ENCODE data around the gene CHMP1A.
"Not testable (repeated sequence)": the region's sequence is repeated elsewhere in the genome, so short reads cannot be mapped to it uniquely, and the experiment has no call there.

CHMP1A gene

GRCh38 chr16:89656435-89657121 is 930 bp downstream of the CHMP1A start:
- no peak for DNase-seq

DNA sequence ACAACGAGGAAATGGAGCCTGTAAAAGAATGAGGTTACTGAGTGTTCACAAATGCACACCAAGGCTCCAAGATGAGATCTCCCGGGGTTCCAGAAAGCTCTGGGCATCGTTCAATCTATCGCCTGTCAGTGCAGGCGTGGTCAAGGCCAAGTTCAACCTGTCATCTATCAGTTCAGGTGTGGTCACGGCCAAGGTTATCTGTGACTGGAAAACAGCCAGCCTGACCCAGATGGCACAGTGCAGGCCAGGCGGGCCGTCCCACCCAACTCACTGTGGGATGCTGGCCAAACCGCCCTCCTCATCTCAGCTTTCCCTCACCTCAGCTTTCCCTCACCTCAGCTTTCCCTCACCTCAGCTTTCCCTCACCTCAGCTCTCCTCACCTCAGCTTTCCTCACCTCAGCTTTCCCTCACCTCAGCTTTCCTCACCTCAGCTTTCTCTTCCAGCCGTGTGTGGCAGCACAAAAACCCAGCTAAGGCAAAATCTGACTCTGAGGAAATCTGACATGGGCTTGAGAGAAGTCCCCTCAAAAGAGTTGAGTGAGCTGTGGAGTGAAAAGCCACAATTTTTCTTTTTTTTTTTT is 2.4 kb downstream of the CHMP1A start:
- no peak for DNase-seq

DNA sequence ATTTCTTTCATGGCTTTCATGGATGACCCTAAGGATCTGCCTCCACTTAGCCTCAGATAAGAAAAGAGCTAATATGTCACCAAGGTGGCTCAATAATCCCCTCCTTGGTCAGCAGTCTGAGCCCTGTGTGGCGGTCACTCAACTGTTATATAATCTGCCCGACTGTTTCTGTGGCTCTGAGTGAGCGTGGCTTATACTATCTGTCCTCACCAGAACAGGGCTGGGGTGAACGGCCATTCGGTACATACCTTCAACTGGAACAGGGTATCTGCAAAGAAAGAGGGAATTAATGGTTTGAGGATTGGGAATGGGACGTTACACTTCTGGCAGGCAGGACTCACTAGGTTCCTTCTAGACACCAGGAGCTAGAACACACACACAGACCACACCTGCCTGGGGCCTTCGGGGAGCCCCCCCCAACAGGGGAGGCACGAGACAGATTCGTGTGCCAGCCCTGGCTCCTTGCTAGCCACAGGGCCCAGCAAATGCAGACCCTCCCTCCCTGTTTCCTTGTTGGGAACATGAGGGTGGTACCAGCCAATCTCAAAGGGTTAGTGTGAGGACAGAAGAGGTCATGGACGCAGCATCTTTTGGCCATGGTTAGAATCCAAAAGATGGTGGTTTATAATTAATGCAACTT is 3.7 kb downstream of the CHMP1A start:
- DNase-seq: no peak

GRCh38 chr16:89651584-89651983 is 5.9 kb downstream of the CHMP1A start:
- DNase-seq: no peak

GRCh38 chr16:89646906-89647305 is 10.6 kb downstream of the CHMP1A start:
- no peak for DNase-seq

DNA sequence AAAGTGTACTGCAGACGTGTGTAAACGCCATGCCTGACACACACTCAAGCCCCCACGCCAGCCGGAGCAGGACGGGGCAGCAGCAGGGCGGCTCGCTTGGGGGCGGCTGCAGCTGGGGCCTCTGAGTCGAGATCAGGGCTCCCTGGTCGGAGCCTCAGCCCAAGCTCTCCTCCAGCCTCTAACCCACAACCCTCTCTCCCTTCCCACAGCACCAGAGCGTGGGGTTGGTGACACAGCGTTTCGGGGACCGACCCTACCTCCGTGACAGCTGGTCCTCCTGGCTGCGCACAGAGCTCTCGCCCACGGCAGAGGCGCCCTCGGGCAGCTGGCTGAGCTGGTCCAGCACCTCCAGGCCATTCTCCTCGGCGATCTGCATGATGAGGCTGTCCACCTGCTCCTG is 11.2 kb downstream of the CHMP1A start:
- no peak for DNase-seq

GRCh38 chr16:89645122-89645521 is 12.4 kb downstream of the CHMP1A start:
- DNase-seq: no peak

DNA sequence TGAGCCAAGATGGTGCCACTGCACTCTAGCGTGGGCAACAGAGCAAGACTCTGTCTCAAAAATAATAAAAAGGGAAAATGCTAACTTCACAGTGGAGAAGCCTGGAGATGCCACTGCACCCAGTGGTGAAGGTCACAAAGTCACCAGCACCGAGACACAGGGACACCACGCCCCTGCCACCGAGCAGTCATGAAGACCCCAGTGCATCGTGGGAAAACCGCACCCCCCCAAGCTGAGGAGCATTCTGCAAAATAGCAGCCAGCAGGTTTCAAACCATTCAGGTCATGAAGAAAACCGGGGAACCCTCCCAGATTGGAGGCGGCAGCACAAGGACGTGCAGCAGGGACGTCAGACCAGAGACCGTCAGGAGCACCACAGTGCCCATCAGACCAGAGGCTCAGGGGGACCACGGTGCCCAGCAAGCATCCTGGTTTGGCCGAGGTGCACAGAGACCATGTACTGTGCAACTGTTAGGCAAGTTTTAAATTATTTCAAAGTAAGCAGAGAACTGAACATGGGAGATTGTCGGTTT is 13.7 kb downstream of the CHMP1A start:
- no peak for DNase-seq

GRCh38 chr16:89642574-89642973 is 14.9 kb downstream of the CHMP1A start:
- no peak for DNase-seq

- DNase-seq: no peak
Measured at GRCh38 chr16:89641458-89642119, 15.9 kb downstream of the CHMP1A start.

DNA sequence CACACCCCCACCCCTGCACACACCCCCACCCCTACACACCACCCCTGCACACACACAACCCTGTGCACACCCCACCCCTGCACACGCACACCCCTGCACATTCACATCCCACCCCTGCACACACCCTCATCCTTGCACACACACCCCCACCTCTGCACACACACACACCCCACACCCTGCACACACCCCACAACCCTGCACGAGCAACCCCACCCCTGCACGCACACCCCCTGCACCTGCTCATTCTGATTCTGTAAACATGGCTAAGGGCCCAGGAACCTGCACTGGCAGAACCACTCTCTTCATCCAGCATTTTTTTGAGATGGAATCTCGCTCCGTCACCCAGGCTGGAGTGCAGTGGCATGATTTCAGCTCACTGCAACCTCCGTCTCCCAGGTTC is 18.1 kb downstream of the CHMP1A start:
- no peak for DNase-seq

DNA sequence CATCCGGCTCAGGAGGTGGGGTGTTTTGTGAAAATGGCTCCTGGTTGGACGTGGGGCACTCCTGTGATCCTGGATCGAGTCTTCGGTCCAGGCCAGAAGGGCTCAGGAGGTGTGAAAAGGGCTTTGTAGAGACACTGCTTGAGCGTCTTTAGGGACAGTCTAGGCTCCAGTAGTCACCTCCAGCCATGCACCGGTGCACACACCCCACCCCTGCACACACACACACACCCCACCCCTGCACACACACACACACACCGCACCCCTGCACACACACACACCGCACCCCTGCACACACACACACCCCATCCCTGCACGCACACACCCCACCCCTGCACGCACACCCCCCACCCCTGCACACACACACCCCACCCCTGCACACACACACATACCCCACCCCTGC is 19.1 kb downstream of the CHMP1A start:
- no peak for DNase-seq

GRCh38 chr16:89637379-89637778 is 20.1 kb downstream of the CHMP1A start:
- no peak for DNase-seq

GRCh38 chr16:89636663-89637062 is 20.8 kb downstream of the CHMP1A start:
- DNase-seq: no peak

GRCh38 chr16:89634463-89635385 is 22.8 kb downstream of the CHMP1A start:
- not testable (repeated sequence) for DNase-seq

DNA sequence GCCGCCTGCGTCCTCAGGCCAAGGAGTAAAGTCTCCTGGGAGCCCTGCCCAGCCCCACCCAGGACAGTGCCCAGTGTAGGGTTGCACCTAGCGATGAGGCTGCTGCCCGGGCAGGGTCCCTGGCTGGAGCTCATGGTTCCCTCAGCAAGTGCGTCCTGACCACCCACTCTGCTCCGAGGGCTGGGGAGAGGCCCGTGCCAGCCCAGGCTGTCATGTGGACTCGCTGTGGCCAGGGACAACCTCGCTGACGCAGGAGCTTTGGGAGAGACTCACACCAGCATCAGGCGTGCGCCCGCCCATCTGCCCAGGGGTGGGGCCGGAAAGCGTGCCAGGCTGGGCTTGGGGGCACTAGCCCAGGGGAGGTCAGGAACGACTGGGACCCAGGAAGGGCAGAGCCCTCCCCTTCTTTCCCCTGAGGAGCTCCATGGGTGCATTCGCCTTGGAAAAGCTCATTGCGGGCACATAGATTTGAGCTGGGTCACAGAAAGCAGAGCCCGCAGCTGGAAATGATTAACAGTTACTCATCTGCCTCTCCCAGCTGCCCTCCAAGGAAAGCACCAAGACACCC is 24.4 kb downstream of the CHMP1A start:
- DNase-seq: peak; percentile 76 to 77

DNA sequence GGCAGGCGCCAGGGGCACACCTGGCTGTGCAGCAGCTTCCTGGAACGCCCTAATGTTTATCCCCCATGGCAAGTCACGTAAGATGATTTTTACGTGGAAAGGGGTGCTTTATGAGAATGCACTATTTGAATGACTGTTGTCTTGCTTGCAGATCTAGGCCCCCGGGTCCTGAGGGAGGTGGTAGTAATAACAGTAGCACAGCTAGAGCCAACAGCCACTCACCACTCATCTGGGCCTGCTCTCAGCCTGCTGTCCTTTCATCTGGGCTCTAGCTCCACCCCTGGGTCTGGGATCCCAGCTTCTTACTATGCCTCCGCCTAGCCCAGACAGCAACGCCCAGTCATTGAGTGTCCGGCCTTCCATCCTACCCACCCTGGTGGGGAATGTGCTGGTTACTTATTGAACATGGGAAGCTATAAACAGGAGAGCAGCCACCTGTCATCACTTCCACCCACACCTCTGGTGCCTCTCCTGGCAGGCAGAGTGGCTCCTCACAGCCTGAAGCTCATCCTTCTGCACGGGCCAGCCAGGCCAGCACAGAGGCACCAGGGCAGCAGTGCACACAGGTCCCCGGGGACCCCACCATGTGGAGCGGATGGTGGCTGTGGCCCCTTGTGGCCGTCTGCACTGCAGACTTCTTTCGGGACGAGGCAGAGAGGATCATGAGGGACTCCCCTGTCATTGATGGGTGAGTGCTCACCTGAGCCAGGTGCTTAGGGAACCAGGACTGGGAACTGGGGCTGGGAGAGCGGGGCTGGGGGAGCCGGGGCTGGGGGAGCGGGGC is 27.5 kb downstream of the CHMP1A start:
- DNase-seq: no peak

- no peak for DNase-seq
Measured at GRCh38 chr16:89624777-89625761, 32.4 kb downstream of the CHMP1A start.

- no peak for DNase-seq
Measured at GRCh38 chr16:89623511-89624261, 33.8 kb downstream of the CHMP1A start.

All from SW 1271 (cell line).